GM15510 (cell line): ENCODE results near the gene PNPLA5.

ENCODE experiments used
- POLR2A ChIP-seq: IDR thresholded peaks from 3 replicates; pipeline ENCODE4 v1.6.1; 2011; ENCODE audit warnings: borderline replicate concordance; ENCODE audit not compliant: insufficient read length; ENCODE audit errors: extremely low read depth

Gene PNPLA5

GRCh38 chr22:43843783-43844530 lies 47.9 kb downstream of the PNPLA5 start:
- TF ChIP-seq POLR2A, result no peak

- no peak for TF ChIP-seq POLR2A
Measured at GRCh38 chr22:43841742-43842141, 50.1 kb downstream of the PNPLA5 start.

GRCh38 chr22:43840851-43841250 lies 51.0 kb downstream of the PNPLA5 start:
- TF ChIP-seq POLR2A, result no peak

- TF ChIP-seq POLR2A, result no peak
Measured at GRCh38 chr22:43840431-43840830, 51.4 kb downstream of the PNPLA5 start.

GRCh38 chr22:43839781-43840180 lies 52.0 kb downstream of the PNPLA5 start:
- no peak for TF ChIP-seq POLR2A

- TF ChIP-seq POLR2A, result no peak
Measured at GRCh38 chr22:43838571-43839307, 53.1 kb downstream of the PNPLA5 start.

- no peak for TF ChIP-seq POLR2A
Measured at GRCh38 chr22:43838161-43838560, 53.7 kb downstream of the PNPLA5 start.

- no peak for TF ChIP-seq POLR2A
Measured at GRCh38 chr22:43837666-43838065, 54.1 kb downstream of the PNPLA5 start.

GRCh38 chr22:43835736-43836135 lies 56.1 kb downstream of the PNPLA5 start:
- no peak for TF ChIP-seq POLR2A

- TF ChIP-seq POLR2A, result no peak
Measured at GRCh38 chr22:43835166-43835565, 56.6 kb downstream of the PNPLA5 start.

- TF ChIP-seq POLR2A, result no peak
Measured at GRCh38 chr22:43833286-43834240, 58.2 kb downstream of the PNPLA5 start.

- no peak for TF ChIP-seq POLR2A
Measured at GRCh38 chr22:43832393-43833265, 59.2 kb downstream of the PNPLA5 start.

- TF ChIP-seq POLR2A, result no peak
Measured at GRCh38 chr22:43831561-43832392, 60.0 kb downstream of the PNPLA5 start.
